ENCODE measurements around the gene RGS9. TPM values are rescaled to one million over a fixed set of nuclear protein-coding genes. Genes with fewer than 3 reads are reported as not detected.

Gene RGS9
- total and polyA plus RNA-seq, 2 experiments from 2014 or later = 12.8 to 29.6 TPM

GRCh38 chr17:65265276-65265675, 128.1 kb downstream of the RGS9 start:
- Mint-ChIP-seq H3K27me3 (ENCODE audit: insufficient read depth, low read depth, poor library complexity) (no peaks in the 10 kb centered on the region), H3K27ac (no peak overlapping the region), H3K9me3 (peaks cover 3% of the 10 kb centered on the region; the same call in 2 of the 3 replicates), H3K4me1 (no peaks in the 10 kb centered on the region), H3K4me3 (no peak overlapping the region), H3K36me3 (ENCODE audit: low read depth) (no peaks in the 10 kb centered on the region)
- ATAC-seq = no peak
- Histone ChIP-seq H3K36me3 (ENCODE audit: insufficient read depth) (no peaks in the 10 kb centered on the region), H3K27ac (ENCODE audit: low read depth) (no peak overlapping the region), H3K79me2 (replicated peaks; ENCODE audit: insufficient read depth) (no peaks in the 10 kb centered on the region), H3K9me2 (ENCODE audit: insufficient read depth) (peaks cover 2% of the 10 kb centered on the region; the same call in 1 of the 2 replicates), H3K27me3 (ENCODE audit: insufficient read depth) (no peaks in the 10 kb centered on the region), H4K20me1 (replicated peaks; ENCODE audit: insufficient read depth) (no peaks in the 10 kb centered on the region), H3F3A (replicated peaks; ENCODE audit: low read depth) (no peaks in the 10 kb centered on the region), H3K4me3 (no peak overlapping the region), H3K4me1 (ENCODE audit: insufficient read depth) (no peaks in the 10 kb centered on the region), H3K4me2 (no peak overlapping the region), H2AFZ (no peak overlapping the region)
- TF ChIP-seq ZNF331 (CRISPR knock-in tag; IDR thresholded peaks at IDR 0.05; ENCODE audit: low read depth) (no peak), STAT1 (IDR thresholded peaks at IDR 0.05; ENCODE audit: unreplicated experiment) (no peak), CTCF (conservative IDR thresholded peaks at IDR 0.05; ENCODE audit: low read depth in 2 of 2) (no peak), CREB1 (CRISPR knock-in tag; IDR thresholded peaks at IDR 0.05; ENCODE audit: low read depth) (no peak), ZNF114 (CRISPR knock-in tag; IDR thresholded peaks at IDR 0.05) (no peak), EZH2 (IDR thresholded peaks at IDR 0.05; ENCODE audit: low read depth, unreplicated experiment) (no peak), POLR2AphosphoS5 (IDR thresholded peaks at IDR 0.05; ENCODE audit: low read depth) (no peak), JUNB (IDR thresholded peaks at IDR 0.05; ENCODE audit: unreplicated experiment) (no peak), REST (IDR thresholded peaks at IDR 0.05; ENCODE audit: unreplicated experiment) (no peak), EZH2phosphoT487 (IDR thresholded peaks at IDR 0.05; ENCODE audit: unreplicated experiment) (no peak)
- no peak for DNase-seq (ENCODE audit: low spot score)

GRCh38 chr17:65268832-65269231, 131.7 kb downstream of the RGS9 start:
- no peak overlapping the region for H2AFZ ChIP-seq
- H3K4me3 Mint-ChIP-seq = no peak overlapping the region
- ATAC-seq (no peak), DNase-seq (ENCODE audit: low spot score) (no peak)
- no peak overlapping the region for H3K27ac ChIP-seq (ENCODE audit: low read depth)
- H3K79me2 ChIP-seq (replicated peaks; ENCODE audit: insufficient read depth) = no peaks in the 10 kb centered on the region
- peaks cover 3% of the 10 kb centered on the region; the same call in 2 of the 3 replicates for H3K9me3 Mint-ChIP-seq
- H3K27me3 Mint-ChIP-seq (ENCODE audit: insufficient read depth, low read depth, poor library complexity) = no peaks in the 10 kb centered on the region
- H4K20me1 ChIP-seq (replicated peaks; ENCODE audit: insufficient read depth) = no peaks in the 10 kb centered on the region
- TF ChIP-seq POLR2AphosphoS5 (IDR thresholded peaks at IDR 0.05; ENCODE audit: low read depth) = no peak
- no peak for TF ChIP-seq EZH2phosphoT487 (IDR thresholded peaks at IDR 0.05; ENCODE audit: unreplicated experiment)
- H3K36me3 Mint-ChIP-seq (ENCODE audit: low read depth) = no peaks in the 10 kb centered on the region
- peaks cover 2% of the 10 kb centered on the region; the same call in 1 of the 2 replicates for H3K9me2 ChIP-seq (ENCODE audit: insufficient read depth)
- no peaks in the 10 kb centered on the region for H3K36me3 ChIP-seq (ENCODE audit: insufficient read depth)
- H3K4me1 ChIP-seq (ENCODE audit: insufficient read depth) = no peaks in the 10 kb centered on the region
- no peak overlapping the region for H3K27ac Mint-ChIP-seq
- no peak overlapping the region for H3K4me2 ChIP-seq
- no peak overlapping the region for H3K4me3 ChIP-seq
- no peaks in the 10 kb centered on the region for H3K27me3 ChIP-seq (ENCODE audit: insufficient read depth)
- H3F3A ChIP-seq (replicated peaks; ENCODE audit: low read depth) = no peaks in the 10 kb centered on the region
- peaks cover 4% of the 10 kb centered on the region; the same call in 2 of the 3 replicates for H3K4me1 Mint-ChIP-seq
